Fibroblast of the aortic adventitia (primary cell): ENCODE data around the gene AP1M1. TPM values are rescaled to one million over a fixed set of nuclear protein-coding genes. Genes with fewer than 3 reads are reported as not detected.
A peak's percentile ranks its signal among the peaks of the same experiment; 100 is the strongest.

Experiments used
- DNase-seq: peaks from one replicate; pipeline ENCODE4 v3.0.0-alpha.2; 2010; ENCODE audit warnings: low read depth
- H3K4me3 ChIP-seq: 2 replicates; pipeline ENCODE4 v1.5.1; 2011; ENCODE audit warnings: low read depth, mild to moderate bottlenecking, control low read depth, low read length, moderate library complexity
- total RNA-seq: library from RNA; depleted of rRNA; stranded (reverse); fragments of >200 nt; gene quantifications from 2 replicates; pipeline ENCODE4 v1.2.3, GENCODE V29; 2012; ENCODE audit warnings: low replicate concordance
- TF ChIP-seq, protein P1 (sequence below): IDR thresholded peaks from 2 replicates; pipeline ENCODE4 v1.5.1; 2011; ENCODE audit warnings: mild to moderate bottlenecking, low read length, control low read depth, inconsistent platforms; ENCODE audit not compliant: insufficient read depth

Gene AP1M1
- total RNA-seq, 1 donor = 78.5 TPM

DNA sequence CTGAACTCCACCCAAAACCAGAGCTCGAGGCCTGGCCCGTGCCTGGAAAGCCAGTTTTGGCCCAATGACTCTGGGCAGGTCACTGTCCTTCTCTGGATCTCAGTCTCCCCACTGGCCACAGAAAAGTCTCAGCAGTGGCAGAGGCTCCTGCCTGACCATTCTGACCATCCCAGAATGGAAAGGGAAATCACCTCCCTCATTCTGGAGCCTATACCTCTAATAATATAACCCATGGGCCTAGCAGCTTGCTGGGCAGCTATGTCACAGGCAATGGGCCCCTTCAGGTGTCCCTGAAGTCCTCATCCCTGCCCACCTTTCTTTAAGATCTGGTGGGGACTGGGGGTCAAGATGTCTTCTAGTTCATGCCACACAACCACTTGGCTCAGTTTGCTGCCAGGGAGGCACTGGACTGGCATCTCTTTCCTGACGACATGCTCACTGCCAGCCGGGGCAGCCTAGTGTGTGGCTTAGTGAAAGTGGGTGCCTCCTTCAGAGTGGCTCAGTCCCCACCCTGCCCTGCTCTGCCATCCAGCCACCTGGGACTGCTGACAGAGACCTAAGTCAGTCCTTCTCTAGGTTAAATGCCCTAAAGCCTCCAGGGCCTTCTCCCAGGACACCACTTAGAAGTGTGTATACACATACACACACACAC is 62.6 kb downstream of the AP1M1 start:
- H3K4me3 ChIP-seq = no peak overlapping the region

DNA sequence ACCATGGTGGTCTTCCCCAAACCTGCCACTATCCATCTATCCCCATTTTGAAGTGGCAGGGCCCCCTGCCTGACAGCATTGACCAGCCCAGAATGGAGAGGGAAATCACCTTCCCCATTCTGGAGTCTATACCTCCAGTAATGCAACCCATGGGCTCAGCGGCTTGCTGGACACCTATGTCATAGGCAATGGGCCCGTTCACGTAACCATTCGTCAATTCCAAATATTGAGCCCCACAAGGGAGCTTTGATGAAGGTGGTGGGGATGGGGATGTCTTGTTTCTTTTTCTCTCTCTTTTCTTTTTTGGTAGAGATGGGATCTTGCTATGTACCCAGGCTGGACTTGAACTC is 63.1 kb downstream of the AP1M1 start:
- DNase-seq = no peak
- no peak overlapping the region for H3K4me3 ChIP-seq
- TF ChIP-seq, protein P1, sequence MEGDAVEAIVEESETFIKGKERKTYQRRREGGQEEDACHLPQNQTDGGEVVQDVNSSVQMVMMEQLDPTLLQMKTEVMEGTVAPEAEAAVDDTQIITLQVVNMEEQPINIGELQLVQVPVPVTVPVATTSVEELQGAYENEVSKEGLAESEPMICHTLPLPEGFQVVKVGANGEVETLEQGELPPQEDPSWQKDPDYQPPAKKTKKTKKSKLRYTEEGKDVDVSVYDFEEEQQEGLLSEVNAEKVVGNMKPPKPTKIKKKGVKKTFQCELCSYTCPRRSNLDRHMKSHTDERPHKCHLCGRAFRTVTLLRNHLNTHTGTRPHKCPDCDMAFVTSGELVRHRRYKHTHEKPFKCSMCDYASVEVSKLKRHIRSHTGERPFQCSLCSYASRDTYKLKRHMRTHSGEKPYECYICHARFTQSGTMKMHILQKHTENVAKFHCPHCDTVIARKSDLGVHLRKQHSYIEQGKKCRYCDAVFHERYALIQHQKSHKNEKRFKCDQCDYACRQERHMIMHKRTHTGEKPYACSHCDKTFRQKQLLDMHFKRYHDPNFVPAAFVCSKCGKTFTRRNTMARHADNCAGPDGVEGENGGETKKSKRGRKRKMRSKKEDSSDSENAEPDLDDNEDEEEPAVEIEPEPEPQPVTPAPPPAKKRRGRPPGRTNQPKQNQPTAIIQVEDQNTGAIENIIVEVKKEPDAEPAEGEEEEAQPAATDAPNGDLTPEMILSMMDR = no peak

More for the DNA sequence above, 62.6 kb downstream of the AP1M1 start:
- DNase-seq = no peak
- TF ChIP-seq, protein P1 = no peak

DNA sequence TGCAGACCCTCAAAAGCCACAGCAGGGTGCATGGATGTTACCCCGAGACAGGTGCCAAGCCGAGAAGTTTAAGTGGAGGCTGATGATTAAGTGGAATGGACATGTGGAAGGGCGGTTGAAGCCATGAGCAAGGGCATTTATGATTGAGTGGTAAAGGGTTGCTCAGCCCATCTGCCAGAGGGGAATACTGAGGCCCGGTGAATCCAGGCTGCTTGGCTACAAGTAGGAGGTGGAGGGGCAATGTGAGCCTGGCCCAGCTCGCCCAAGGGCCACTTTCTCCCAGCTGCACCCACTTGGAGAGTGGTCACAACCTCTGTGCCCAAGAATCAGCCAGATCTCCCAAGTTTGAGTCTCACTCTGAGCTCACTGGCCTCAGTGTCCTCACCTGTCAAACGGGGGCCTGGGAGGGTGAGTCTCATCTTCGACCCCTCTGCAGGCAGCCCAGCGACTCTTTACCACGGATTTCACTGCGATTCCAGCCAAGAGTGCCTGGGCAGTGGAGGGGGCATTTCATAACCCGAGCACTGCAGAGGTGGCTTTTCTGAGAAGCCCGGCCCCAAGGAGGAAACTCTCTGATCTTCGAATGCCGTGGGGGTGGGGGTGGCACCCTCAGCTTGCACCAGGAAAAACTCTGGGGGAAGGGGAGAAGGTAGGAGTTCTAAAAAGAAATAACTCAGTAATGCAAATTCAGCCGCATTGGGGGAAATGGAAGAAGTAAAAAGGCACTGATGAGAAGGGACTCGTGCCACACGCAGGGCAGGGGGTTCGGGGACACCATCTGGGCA is 64.1 kb downstream of the AP1M1 start:
- no peak for DNase-seq
- TF ChIP-seq, protein P1 = no peak
- no peak overlapping the region for H3K4me3 ChIP-seq

DNA sequence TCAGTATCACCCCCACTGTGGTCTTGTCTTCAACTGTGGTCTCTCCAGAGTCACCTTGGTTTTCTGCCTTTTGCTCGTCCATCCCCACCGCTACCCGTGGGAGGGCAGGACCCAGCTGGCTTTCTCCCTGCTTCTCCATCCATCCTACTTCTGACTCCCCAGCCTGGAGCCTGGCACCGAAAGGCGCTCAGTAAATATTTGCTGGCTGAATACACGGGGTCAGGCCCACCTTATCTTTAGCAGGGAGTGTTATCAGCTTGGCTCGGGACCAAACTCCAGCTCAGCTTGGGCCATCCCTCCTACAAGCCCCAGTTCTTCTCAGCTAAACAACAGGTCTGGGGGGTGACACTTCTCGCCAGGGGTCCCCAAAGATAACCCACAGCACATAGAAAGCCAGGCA is 64.9 kb downstream of the AP1M1 start:
- peak; percentile 24 for DNase-seq
- TF ChIP-seq, protein P1 = no peak

DNA sequence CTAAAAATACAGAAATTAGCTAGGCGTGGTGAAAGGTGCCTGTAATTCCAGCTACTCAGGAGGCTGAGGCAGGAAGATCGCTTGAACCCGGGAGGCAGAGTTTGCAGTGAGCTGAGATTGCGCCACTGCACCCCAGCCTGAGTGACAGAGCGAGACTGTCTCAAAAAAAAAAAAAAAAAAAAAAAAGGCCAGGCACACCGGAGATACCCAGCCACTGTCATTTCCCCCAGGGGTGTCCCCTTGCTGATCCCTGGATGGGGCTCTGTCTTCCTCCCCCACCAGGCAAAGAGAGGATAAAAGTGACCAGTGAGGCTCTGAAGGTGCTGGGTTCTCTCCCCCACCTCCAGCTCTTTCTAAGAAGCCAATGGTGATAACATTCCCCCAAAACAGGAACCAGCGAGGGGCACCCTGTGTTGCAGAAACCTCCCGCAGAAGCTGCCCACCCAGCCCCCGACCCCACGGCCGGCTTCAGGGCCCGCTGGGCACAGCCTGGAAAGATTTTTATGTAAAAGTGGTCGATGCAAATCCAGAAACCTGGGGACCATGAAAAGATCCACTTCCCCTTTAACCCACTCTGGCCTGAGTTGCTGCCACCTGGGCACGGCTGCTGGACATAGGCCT is 65.5 kb downstream of the AP1M1 start:
- no peak for DNase-seq
- TF ChIP-seq, protein P1 = no peak
- no peak overlapping the region for H3K4me3 ChIP-seq

More for the DNA sequence above, 64.9 kb downstream of the AP1M1 start:
- no peak overlapping the region for H3K4me3 ChIP-seq

DNA sequence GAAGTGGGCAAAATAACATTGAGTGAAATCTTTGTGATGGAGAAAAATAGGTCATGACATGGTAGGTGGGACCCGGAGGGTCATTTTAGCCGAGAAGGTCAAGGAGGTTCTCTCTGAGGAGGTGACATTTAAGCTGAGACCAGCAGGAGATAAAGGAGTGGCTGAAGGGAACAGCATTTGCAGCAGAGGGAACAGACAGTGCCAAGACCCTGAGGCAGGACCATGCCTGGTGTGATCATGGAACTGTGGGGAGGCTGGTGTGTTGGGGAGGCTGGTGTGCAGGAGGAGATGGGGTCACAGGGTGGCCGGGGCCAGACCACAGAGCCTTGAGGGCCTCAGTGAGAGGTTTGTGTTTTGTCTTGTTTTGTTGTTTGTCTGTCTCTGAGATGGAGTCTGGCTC is 67.5 kb downstream of the AP1M1 start:
- no peak for DNase-seq
- TF ChIP-seq, protein P1 = no peak

More for the DNA sequence above, 67.5 kb downstream of the AP1M1 start:
- no peak overlapping the region for H3K4me3 ChIP-seq
